Limb (tissue), 2 donors: Measurements from ENCODE around the gene MAP3K5.
A peak's percentile ranks its signal among the peaks of the same experiment; 100 is the strongest.

Source experiments
- DNase-seq, 2 donors: peaks; one replicate each; pipeline ENCODE4 v3.0.0-alpha.2; 2016; ENCODE audit errors: extremely low spot score in 2 of 2

The MAP3K5 gene

DNA sequence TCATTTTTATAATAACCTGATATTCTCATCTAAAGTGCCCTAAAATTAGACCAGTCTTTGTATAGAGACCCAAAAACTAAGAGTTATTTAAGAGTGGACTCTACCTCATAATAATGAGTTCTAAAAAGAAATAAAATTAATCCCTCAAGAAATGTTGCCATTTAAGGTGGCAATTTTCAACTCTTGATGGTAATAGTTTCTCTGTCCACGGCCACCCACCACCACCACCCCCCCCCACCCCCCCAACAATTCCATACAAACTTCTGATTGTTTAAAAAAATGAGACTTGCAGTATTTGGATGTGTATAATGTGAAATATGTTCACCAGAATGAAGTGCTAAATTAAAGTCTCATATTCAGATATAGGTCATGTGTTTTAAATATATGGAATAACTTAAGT, 244.4 kb downstream of the MAP3K5 start:
- DNase-seq, result no peak

- peak in 1 of 2 donors; percentile 44 for DNase-seq
Measured at GRCh38 chr6:136547336-136547735, 244.9 kb downstream of the MAP3K5 start.

GRCh38 chr6:136546331-136546730, 245.9 kb downstream of the MAP3K5 start:
- no peak for DNase-seq

DNA sequence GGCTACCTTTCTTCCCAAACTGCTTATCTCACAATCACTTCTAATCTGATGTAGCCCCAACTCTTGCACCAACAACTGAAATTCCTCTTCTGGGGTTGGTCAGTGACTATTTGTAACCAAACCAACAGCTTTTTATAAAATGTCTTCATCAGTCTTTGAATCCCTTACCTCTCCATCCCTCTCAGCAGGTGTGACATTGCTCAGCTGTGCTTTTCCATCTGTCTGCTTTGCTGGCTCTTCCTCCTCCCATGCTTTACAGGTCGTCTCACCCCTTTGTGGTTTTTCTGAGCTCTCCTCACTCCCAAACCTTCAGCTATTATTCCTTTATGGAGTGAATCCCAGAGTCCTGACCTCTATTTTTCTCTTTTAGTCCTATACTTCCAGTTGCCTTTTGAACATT, 248.0 kb downstream of the MAP3K5 start:
- no peak for DNase-seq

DNA sequence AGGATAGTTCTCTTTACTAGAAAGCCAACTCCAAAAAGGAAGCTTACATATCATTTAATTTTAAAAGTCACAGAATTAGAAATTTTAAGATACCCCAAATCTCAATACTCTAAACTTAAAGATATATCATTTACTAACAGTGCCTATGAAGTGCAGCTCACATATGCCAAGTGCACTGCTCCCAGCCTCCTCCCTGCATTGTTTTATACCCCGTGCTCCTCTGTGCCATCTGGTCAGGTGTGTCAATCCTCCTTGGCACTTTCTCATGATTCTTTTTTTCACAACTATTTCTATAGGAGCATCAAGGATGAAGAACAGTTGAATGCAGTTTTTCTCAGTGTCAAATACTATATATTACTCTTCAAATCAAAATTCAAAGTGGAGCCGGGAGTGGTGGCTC, 250.9 kb downstream of the MAP3K5 start:
- no peak for DNase-seq

DNA sequence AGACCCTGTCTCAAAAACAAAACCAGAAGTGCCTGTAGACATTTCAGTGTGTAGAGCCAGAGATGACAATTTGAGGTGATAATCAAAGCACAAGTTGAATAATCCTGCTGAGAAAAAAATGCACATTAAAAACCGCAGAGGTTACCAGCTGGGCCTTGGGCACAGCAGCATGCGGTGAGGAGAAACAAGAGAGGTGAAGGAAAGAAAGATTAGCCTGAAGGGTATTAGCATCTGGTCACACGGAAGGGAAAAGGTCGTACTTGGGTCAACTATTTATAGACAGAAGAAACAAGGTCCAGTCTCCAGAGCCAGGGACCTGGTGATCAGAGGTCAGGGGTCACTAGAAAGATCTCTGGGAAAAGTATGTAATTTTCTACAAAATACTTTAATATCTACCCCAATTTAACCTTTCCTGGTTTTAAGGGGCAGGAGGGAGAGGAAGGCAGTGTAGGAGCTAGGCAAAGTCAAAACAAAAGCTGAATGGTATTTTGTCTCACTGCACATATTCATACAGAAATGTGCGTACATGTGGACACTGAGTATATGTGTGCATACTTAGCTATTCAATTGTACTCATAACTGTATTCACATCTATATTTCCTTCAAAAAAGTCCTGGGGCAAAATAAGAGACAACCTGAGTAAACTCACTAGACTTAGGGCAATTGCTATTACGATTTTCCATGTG, 252.2 kb downstream of the MAP3K5 start:
- DNase-seq, result no peak

GRCh38 chr6:136538836-136539235, 253.4 kb downstream of the MAP3K5 start:
- no peak for DNase-seq

GRCh38 chr6:136535880-136536650, 256.2 kb downstream of the MAP3K5 start:
- no peak for DNase-seq

GRCh38 chr6:136535017-136535765, 257.1 kb downstream of the MAP3K5 start:
- no peak for DNase-seq

DNA sequence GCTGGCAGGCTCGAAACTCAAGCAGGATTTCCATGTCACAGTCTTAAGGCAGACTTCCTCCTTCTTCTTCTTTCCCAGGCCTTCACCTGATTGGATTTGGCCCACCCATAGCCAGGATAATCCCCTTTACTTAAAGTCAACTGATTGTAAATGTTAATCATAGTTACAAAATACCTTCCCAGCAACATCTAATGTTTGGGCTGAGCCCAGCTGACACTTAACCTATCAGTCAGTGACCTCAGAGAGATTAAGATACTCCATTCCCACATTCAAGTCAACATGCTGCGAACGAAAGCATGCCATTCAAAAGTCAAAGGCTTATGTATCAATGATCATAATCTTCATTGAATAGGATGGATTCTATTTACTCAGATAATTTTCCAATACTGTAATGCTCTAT, 258.0 kb downstream of the MAP3K5 start:
- no peak for DNase-seq

DNA sequence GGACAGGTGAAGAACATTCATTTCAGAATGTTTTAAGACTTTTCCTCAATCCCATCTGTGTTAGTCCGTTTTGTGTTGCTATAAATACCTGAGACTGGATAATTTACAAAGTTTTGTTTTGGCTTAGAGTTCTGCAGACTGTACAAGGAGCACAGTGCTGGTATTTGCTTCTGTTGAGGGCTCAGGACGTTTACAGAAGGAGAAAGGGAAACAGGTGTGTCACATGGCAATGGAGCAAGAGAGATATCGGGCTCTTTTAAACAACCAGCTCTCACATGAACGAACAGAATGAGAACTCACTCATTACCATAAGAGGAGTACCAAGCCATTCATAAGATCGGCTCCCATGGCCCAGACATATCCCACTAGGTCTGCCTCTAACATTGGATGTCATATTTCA, 258.8 kb downstream of the MAP3K5 start:
- no peak for DNase-seq

DNA sequence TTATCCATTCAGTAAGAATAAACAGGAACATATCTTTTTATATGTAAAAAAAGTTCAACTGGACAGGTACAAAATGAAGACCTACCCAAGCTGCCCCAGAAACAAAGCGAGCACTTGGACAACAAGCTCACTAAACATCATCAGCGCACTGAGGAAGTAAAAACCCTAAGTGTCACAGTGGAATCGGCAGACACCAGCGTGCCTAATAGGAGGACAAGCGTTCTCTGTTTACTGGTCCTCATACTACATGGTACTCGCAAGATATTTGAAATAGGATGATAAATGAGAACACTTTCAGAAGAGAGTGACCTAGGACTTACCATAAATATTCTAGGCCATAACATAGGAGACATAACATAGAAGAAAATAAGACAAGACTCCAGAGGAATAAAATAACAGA, 260.2 kb downstream of the MAP3K5 start:
- no peak for DNase-seq

DNA sequence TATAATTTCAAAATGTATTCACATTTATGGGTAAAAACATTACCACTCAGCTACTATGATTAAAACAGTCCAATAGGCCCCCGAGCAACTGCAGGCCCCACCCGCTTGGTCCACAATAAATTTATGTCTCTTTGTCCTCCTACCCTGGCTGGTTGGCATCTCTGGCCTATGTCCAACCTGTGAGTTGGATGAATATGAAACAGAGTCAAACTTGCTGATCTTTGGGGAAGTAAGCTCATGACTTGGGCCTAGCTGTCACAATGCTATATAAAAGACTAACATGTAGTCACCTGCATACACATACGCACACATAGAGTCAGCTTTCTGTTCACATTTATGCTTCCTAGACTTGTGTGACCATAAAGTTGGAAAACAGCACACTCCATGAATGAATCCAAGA, 262.6 kb downstream of the MAP3K5 start:
- DNase-seq, result no peak

- no peak for DNase-seq
Measured at GRCh38 chr6:136528477-136528876, 263.8 kb downstream of the MAP3K5 start.

DNA sequence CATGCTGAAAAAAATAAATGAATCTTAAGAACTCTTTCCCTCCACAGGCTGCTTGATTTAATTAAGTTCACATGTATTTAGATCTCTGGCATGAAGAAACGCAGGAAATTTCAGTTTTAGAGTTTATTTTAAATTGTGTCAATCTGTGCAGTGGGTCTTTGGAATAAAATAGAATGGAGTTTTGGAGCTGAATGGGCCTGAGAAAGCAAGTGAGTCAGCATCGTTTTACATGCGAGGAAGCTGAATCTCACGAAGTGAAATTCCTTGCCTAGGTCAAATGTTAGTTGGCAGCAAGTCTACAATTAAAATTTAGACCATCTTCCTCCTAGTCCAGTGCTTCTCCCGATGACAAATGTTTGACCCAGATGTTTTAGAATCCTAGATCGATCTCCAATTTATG, 264.4 kb downstream of the MAP3K5 start:
- DNase-seq, result no peak

DNA sequence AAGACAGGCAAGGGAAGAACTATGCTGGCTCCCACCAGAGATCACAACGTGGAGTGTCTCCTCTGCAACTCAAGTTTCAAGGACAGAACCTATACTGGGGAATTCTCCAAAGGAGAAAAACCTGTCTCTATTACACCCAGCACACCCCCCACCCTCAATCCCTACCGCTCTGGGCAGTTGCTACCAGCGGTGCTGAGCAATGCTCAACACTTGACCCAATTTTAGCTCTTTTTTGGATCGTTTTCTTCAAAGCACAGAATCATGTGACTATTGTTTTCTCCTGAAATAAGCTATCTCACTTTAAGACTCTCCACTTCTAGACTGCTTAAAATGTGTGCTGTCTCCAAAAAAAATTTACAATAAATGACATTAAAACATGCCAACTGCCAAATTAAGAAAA, 265.3 kb downstream of the MAP3K5 start:
- no peak for DNase-seq

- DNase-seq, result peak; percentile 43 to 68
Measured at GRCh38 chr6:136526196-136526930, 265.9 kb downstream of the MAP3K5 start.

- no peak for DNase-seq
Measured at GRCh38 chr6:136525586-136526195, 266.6 kb downstream of the MAP3K5 start.

- DNase-seq, result no peak
Measured at GRCh38 chr6:136524936-136525413, 267.3 kb downstream of the MAP3K5 start.

DNA sequence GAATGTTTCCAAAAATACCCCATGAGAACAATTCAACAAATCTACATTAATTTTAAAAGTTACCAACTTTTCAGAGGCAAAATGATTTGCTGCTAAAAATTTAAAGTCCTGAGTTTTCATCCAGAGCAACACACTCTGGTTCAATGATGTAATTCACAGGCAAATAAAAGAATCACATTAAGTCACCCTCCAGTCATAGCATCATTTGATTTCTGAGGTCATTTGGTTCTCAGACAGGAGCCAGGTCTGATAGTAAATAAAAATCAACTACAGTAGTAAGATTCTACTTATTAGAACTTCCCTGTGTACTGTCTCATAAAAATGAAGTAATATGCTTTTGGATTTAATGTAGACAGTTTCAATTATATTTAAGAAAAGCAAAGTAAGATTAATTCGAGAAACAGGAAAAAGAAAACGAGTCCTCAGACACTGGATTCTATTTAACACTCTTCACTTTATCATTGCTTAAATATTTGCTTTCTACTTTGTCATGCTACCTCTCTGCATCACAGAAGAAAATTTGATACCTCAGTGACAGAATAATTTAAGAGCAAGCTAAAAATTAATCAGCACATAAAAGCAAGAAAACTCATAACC, 267.8 kb downstream of the MAP3K5 start:
- no peak for DNase-seq

DNA sequence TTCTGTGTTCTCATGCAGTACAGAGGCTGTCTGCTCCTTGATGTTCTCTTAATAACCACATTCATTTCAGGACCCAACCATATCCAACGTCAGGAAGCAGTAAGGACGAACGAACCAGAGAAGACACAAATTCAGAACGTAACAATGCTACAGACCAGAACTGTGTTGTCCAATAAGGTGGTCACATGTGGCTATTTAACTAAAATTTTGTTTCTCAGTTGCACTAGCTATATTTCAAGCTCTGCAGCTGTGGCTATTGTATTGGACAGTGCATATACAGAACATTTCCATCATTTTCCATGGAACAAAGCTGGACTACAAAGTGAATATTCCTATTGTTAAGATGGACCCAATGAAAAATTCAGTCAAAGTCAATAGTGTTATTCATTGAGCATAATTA, 269.1 kb downstream of the MAP3K5 start:
- DNase-seq, result no peak
